ENCODE data around the gene CFAP141. TPM values are rescaled to one million over a fixed set of nuclear protein-coding genes. Genes with fewer than 3 reads are reported as not detected.

Gene CFAP141
- total and polyA plus RNA-seq, 2 of the 13 experiments (the other 11 are each of a cell fraction or from before 2014, with no cell fraction given): not detected

- TF ChIP-seq ZNF816 (CRISPR knock-in tag; IDR thresholded peaks at IDR 0.05; ENCODE audit: borderline replicate concordance) (no peak), KDM6A (CRISPR knock-in tag; IDR thresholded peaks at IDR 0.05; ENCODE audit: low read depth) (0 out of 2 replicates have a peak, but pooled peaks have one; percentile 9), NFYB (CRISPR knock-in tag; IDR thresholded peaks at IDR 0.05) (peak; percentile 82), ZNF124 (CRISPR knock-in tag; IDR thresholded peaks at IDR 0.05) (peak; percentile 75; the same call in 1 of the 2 replicates), JUNB (CRISPR knock-in tag; IDR thresholded peaks at IDR 0.05; ENCODE audit: borderline replicate concordance) (peak; percentile 24; the same call in 1 of the 2 replicates), FOXJ3 (CRISPR knock-in tag; IDR thresholded peaks at IDR 0.05; ENCODE audit: borderline replicate concordance) (no peak), HMGA1 (CRISPR knock-in tag; conservative IDR thresholded peaks at IDR 0.05) (no peak), ZNF776 (CRISPR knock-in tag; IDR thresholded peaks at IDR 0.05) (peak; percentile 83), ZNF333 (CRISPR knock-in tag; IDR thresholded peaks at IDR 0.05; ENCODE audit: borderline replicate concordance) (no peak), FOXK1 (CRISPR knock-in tag; IDR thresholded peaks at IDR 0.05; ENCODE audit: borderline replicate concordance, low read depth) (peak; percentile 87; the same call in 1 of the 2 replicates), RFXANK (CRISPR knock-in tag; IDR thresholded peaks at IDR 0.05) (0 out of 2 replicates have a peak, but pooled peaks have one; percentile 64), RFX1 (IDR thresholded peaks at IDR 0.05) (peak; percentile 95), SNAPC2 (CRISPR knock-in tag; IDR thresholded peaks at IDR 0.05) (no peak; the same call in 1 of the 2 replicates), ZNF326 (CRISPR knock-in tag; IDR thresholded peaks at IDR 0.05; ENCODE audit: borderline replicate concordance) (no peak), ZNF891 (CRISPR knock-in tag; IDR thresholded peaks at IDR 0.05) (peak; percentile 66), GTF3A (CRISPR knock-in tag; conservative IDR thresholded peaks at IDR 0.05) (no peak), ZNF275 (CRISPR knock-in tag; IDR thresholded peaks at IDR 0.05; ENCODE audit: borderline replicate concordance) (peak; percentile 91), MBNL3 (CRISPR knock-in tag; conservative IDR thresholded peaks at IDR 0.05) (no peak), HNRNPL (IDR thresholded peaks at IDR 0.05; ENCODE audit: low read depth, low read length) (peak; percentile 69; the same call in 1 of the 2 replicates), ZNF672 (CRISPR knock-in tag; IDR thresholded peaks at IDR 0.05) (0 out of 2 replicates have a peak, but pooled peaks have one; percentile 54), TBX3 (IDR thresholded peaks at IDR 0.05; ENCODE audit: borderline replicate concordance) (peak; percentile 5; the same call in 1 of the 2 replicates), CREBL2 (CRISPR knock-in tag; IDR thresholded peaks at IDR 0.05; ENCODE audit: borderline replicate concordance) (no peak)
- TF ChIP-seq, protein P1, sequence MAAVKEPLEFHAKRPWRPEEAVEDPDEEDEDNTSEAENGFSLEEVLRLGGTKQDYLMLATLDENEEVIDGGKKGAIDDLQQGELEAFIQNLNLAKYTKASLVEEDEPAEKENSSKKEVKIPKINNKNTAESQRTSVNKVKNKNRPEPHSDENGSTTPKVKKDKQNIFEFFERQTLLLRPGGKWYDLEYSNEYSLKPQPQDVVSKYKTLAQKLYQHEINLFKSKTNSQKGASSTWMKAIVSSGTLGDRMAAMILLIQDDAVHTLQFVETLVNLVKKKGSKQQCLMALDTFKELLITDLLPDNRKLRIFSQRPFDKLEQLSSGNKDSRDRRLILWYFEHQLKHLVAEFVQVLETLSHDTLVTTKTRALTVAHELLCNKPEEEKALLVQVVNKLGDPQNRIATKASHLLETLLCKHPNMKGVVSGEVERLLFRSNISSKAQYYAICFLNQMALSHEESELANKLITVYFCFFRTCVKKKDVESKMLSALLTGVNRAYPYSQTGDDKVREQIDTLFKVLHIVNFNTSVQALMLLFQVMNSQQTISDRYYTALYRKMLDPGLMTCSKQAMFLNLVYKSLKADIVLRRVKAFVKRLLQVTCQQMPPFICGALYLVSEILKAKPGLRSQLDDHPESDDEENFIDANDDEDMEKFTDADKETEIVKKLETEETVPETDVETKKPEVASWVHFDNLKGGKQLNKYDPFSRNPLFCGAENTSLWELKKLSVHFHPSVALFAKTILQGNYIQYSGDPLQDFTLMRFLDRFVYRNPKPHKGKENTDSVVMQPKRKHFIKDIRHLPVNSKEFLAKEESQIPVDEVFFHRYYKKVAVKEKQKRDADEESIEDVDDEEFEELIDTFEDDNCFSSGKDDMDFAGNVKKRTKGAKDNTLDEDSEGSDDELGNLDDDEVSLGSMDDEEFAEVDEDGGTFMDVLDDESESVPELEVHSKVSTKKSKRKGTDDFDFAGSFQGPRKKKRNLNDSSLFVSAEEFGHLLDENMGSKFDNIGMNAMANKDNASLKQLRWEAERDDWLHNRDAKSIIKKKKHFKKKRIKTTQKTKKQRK (IDR thresholded peaks at IDR 0.05; ENCODE audit: low read length): no peak
- TF ChIP-seq, protein P2, sequence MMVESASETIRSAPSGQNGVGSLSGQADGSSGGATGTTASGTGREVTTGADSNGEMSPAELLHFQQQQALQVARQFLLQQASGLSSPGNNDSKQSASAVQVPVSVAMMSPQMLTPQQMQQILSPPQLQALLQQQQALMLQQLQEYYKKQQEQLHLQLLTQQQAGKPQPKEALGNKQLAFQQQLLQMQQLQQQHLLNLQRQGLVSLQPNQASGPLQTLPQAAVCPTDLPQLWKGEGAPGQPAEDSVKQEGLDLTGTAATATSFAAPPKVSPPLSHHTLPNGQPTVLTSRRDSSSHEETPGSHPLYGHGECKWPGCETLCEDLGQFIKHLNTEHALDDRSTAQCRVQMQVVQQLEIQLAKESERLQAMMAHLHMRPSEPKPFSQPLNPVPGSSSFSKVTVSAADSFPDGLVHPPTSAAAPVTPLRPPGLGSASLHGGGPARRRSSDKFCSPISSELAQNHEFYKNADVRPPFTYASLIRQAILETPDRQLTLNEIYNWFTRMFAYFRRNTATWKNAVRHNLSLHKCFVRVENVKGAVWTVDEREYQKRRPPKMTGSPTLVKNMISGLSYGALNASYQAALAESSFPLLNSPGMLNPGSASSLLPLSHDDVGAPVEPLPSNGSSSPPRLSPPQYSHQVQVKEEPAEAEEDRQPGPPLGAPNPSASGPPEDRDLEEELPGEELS (CRISPR knock-in tag; IDR thresholded peaks at IDR 0.05): peak; percentile 41; the same call in 1 of the 2 replicates
Measured at GRCh38 chr1:154183046-154183915, 22.9 kb downstream of the CFAP141 start (continued).

All from HepG2 (cell line).